Activated T-cell treated with anti-CD3 and anti-CD28 coated beads, Interleukin-2, amount 50 U/mL, for 72 hours (primary cell): ENCODE measurements around the gene TGFA. TPM values are rescaled to one million over a fixed set of nuclear protein-coding genes. Genes with fewer than 3 reads are reported as not detected.
A peak's percentile ranks its signal among the peaks of the same experiment; 100 is the strongest.

Source experiments
- ATAC-seq, 2 donors: fragments of 150-1000 bp; cut with Tn5 transposase; replicated peaks in 1 of 2; 2 replicates each; pipeline ENCODE4 v1.10.0; 2021; ENCODE audit warnings: moderate library complexity in 2 of 2, mild to moderate bottlenecking in 1 of 2
- DNase-seq, 2 donors: peaks; one replicate each; pipeline ENCODE4 v3.0.0; 2021 to 2022; ENCODE audit warnings: mixed read lengths in 1 of 2
- H3K27ac Mint-ChIP-seq: one replicate; pipeline ENCODE4 v1.8.0; 2022; ENCODE audit warnings: mild to moderate bottlenecking, moderate library complexity, mixed read lengths
- H3K27me3 Mint-ChIP-seq: one replicate; pipeline ENCODE4 v1.8.0; 2022; ENCODE audit warnings: low read depth, mixed read lengths
- H3K36me3 Mint-ChIP-seq, 2 donors: one replicate each; pipeline ENCODE4 v1.8.0; 2022; ENCODE audit warnings: mixed read lengths in 2 of 2, mild to moderate bottlenecking in 1 of 2; ENCODE audit not compliant: insufficient read depth in 2 of 2
- H3K4me1 Mint-ChIP-seq: one replicate; pipeline ENCODE4 v1.8.0; 2022; ENCODE audit warnings: low read depth, mixed read lengths
- H3K4me3 Mint-ChIP-seq, 2 donors: one replicate each; pipeline ENCODE4 v1.8.0; 2022; ENCODE audit warnings: mild to moderate bottlenecking in 2 of 2, mixed read lengths in 2 of 2, moderate library complexity in 2 of 2
- H3K9me3 Mint-ChIP-seq, 2 donors: one replicate each; pipeline ENCODE4 v1.8.0; 2022; ENCODE audit warnings: mixed read lengths in 2 of 2
- total RNA-seq, 2 donors: library from RNA; stranded (reverse); gene quantifications; one replicate each; pipeline ENCODE4 v1.2.3, GENCODE V29; 2022

Gene TGFA
- total RNA-seq, 2 donors from 2014 or later = 2.5 TPM

DNA sequence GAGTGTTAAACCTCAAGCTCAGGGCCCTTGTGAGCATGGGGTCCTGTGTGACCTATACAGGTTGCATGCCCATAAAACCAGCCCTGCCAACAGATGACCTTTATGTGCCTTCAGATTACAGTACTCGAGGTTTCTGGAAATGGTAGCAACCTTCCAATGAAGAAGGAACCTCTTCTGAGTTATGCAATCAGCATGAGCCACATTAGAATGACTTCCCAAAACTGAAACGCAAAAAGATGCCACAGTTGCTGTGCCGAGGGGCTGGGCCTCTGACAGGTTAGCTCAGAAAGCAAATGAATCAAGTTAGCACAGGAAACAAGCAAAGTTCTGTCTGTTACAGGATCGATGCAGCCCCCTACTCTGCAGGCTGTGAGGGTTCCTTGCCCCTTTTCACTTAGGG, 37.7 kb downstream of the TGFA start:
- H3K4me1 Mint-ChIP-seq = peaks cover 8% of the 10 kb centered on the region
- H3K9me3 Mint-ChIP-seq = no peaks in the 10 kb centered on the region
- no peaks in the 10 kb centered on the region for H3K27me3 Mint-ChIP-seq
- peak in 1 of 2 donors; percentile 27 for ATAC-seq
- peak in 1 of 2 donors; percentile 17 for DNase-seq
- no peaks in the 10 kb centered on the region for H3K36me3 Mint-ChIP-seq
- H3K4me3 Mint-ChIP-seq = peak overlapping the region in 1 of 2 donors; percentile 71
- H3K27ac Mint-ChIP-seq = no peak overlapping the region

GRCh38 chr2:70514612-70515055, 39.0 kb downstream of the TGFA start:
- Mint-ChIP-seq H3K36me3 (no peaks in the 10 kb centered on the region), H3K27me3 (no peaks in the 10 kb centered on the region), H3K4me1 (peaks cover 8% of the 10 kb centered on the region), H3K9me3 (no peaks in the 10 kb centered on the region), H3K27ac (no peak overlapping the region), H3K4me3 (no peak overlapping the region)
- no peak for ATAC-seq
- no peak for DNase-seq

DNA sequence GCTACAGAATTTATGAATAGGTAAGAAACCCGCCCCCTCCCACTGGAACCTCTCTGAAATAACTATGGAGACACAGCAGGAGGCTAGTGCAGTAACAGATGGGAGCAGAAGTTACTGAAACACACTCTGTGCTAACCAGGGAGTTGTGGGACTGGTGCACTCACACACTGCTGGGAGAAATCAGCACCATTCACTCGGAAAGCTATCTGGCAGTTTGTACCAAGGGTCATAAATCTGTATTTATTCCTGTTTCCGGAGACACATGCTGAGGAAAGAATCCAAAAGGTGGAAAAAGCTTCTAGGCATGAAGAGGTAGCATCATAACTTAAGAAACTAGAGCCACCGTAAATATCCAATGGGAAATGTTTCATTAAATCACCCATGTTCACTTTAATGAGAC, 39.9 kb downstream of the TGFA start:
- Mint-ChIP-seq H3K4me3 (no peak overlapping the region), H3K9me3 (no peaks in the 10 kb centered on the region), H3K27ac (no peak overlapping the region), H3K4me1 (peaks cover 8% of the 10 kb centered on the region), H3K27me3 (no peaks in the 10 kb centered on the region), H3K36me3 (no peaks in the 10 kb centered on the region)
- ATAC-seq (no peak), DNase-seq (no peak)

DNA sequence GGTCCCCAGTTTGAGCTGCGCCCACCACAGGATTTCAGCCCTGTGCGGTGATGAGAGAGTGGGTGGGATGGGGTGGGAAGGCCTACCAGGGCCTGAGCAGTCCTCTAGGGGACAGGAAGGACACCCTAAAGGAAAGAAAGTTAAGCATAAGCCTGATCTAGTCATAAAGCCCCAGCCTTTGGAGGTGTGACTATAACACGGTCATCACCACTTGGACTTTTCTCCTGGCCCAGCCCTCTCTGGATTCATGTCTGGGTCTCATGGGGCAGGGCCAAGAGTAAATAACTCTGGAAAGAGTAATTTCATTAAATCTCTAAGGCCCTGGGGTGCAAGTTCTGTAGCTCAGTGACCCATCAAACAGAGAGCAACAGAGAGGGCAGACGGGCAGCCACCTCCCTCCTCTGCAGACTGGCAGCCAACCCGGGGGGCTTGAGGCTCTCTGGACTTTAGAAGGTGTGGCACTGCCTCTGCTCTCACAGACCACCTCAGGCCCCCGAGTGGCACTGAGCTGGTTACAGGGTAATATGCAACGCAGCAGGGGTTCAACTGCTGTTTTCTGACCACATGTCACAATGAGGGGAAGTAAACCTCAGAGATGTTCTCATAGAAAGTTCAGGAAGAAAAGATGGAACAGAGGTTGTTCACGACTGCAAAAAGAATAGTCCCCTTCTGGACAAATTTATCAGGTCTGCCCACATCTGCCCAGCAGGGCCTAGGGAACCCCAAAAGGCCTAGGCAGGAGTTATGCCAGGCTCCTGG, 41.5 kb downstream of the TGFA start:
- Mint-ChIP-seq H3K27me3 (no peaks in the 10 kb centered on the region), H3K4me1 (peaks cover 8% of the 10 kb centered on the region), H3K9me3 (no peaks in the 10 kb centered on the region), H3K36me3 (no peaks in the 10 kb centered on the region), H3K4me3 (no peak overlapping the region), H3K27ac (no peak overlapping the region)
- ATAC-seq = no peak
- DNase-seq = no peak

DNA sequence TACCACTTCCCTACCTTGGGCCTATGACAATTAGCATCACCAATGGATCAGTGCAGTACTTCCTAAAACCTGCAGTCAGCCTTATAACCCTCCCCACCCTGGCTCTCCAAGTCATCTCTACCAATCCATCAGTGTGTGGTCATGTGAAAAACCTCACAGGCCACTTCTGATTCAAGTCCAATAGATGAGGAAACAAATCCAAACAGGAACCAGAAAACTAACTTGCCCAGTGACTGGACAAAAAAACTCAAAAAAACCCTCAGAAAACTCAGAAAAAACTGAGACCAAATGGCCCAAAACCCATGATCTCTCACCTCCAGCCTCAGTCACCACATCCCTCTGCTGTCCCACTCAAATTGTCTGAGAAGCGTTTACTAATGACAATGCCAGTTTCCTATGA, 43.3 kb downstream of the TGFA start:
- Mint-ChIP-seq H3K27me3 (no peaks in the 10 kb centered on the region), H3K36me3 (no peaks in the 10 kb centered on the region), H3K4me3 (no peak overlapping the region), H3K9me3 (no peaks in the 10 kb centered on the region), H3K4me1 (no peaks in the 10 kb centered on the region), H3K27ac (no peak overlapping the region)
- ATAC-seq (no peak), DNase-seq (no peak)

DNA sequence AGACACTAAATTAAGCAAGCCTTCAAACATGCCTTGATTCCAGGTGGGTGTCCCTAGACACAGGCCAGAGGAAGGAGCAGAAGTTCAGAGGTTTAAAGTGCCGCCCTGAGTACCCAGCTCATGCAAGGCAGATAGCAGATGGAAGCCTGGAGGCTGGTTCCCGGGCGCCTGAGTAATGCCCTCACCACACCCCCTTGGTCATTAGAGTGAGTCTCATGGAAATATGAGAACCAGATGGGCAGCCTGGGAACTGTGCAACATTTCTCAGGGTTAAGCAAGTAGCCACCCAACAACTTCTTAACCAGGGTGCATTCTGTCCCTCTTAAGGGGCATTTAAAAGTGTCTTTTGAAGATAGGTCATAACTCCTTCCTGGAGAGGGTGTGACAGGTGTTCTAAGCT, 44.1 kb downstream of the TGFA start:
- H3K36me3 Mint-ChIP-seq = no peaks in the 10 kb centered on the region
- H3K4me3 Mint-ChIP-seq = no peak overlapping the region
- DNase-seq (no peak), ATAC-seq (no peak)
- H3K9me3 Mint-ChIP-seq = no peaks in the 10 kb centered on the region
- H3K4me1 Mint-ChIP-seq = no peaks in the 10 kb centered on the region
- no peaks in the 10 kb centered on the region for H3K27me3 Mint-ChIP-seq
- H3K27ac Mint-ChIP-seq = no peak overlapping the region

DNA sequence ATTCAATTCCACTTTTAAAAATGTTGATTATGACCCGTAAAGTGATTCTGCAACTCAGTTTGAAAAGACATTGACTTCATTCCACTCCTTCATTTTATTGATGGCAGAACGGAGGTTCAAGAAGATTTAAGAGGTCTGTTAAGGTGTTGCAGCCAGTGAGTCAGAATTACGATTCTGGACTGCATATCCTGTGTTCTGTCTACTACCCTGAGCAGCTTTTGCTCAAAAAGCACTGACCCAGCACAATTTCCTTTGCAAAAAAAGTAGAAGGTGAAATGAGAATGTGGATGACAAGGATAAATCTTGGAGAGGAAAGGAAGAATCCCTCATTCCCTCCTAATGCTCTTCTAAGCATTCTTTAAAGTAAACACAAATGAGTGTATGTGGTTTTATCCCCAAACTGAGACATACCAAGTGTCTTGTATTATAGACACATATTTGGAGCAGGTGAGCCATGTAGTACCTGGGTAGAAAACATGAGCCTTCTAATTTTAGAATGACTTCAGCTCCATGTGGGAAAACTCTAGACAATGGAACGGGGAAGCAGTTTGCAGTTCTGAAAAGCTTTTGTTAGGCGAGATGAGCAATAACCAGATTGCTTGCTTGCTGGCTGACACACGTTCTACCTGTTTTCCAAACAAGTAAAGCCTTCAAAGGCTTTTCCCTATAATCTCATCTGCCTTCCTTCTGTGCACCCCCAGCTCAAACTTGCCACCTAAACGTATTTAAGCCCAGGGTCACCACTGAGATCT, 44.7 kb downstream of the TGFA start:
- H3K36me3 Mint-ChIP-seq = no peaks in the 10 kb centered on the region
- DNase-seq (no peak), ATAC-seq (no peak)
- H3K27ac Mint-ChIP-seq = no peak overlapping the region
- H3K9me3 Mint-ChIP-seq = no peaks in the 10 kb centered on the region
- H3K4me1 Mint-ChIP-seq = no peaks in the 10 kb centered on the region
- no peaks in the 10 kb centered on the region for H3K27me3 Mint-ChIP-seq
- H3K4me3 Mint-ChIP-seq = no peak overlapping the region

DNA sequence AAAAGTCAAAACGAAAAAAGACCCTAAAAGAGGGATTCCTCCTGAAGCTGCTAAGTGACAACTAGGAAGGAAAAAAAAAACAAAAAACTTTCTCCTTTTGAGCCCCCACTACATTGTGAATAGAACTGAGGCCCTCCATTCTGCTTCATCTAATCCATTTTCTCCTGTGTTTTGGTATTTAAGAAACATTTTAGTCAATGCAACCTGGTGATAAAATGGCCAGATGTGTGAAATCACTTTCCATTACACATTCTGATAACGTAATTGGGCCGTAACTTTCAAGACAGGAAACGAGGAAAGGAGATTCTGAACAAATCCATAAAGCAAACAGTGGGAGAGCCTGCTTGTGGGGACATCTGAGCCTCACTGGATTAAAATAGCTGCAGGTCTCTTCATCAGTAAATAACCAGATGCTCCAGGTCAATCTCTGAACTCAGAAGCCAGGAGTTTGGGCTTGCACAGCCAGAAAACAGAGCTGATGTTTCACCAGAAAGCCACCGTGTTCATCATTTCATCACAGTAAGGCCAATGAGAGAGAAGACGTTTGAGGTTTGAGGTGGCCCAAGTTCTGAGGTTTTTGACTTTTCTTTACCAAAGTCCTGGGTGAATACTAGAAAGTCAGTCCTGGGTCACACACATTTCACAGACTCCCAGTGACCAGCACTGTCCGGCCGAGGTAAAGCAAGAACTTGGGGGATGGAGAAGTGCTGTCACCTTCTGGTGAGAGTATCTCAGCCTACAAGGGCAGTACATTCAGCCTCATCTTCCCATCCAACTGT, 47.8 kb downstream of the TGFA start:
- H3K4me3 Mint-ChIP-seq = no peak overlapping the region
- no peaks in the 10 kb centered on the region for H3K9me3 Mint-ChIP-seq
- DNase-seq (no peak), ATAC-seq (no peak)
- H3K27ac Mint-ChIP-seq = no peak overlapping the region
- no peaks in the 10 kb centered on the region for H3K36me3 Mint-ChIP-seq
- H3K27me3 Mint-ChIP-seq = no peaks in the 10 kb centered on the region
- H3K4me1 Mint-ChIP-seq = no peaks in the 10 kb centered on the region

DNA sequence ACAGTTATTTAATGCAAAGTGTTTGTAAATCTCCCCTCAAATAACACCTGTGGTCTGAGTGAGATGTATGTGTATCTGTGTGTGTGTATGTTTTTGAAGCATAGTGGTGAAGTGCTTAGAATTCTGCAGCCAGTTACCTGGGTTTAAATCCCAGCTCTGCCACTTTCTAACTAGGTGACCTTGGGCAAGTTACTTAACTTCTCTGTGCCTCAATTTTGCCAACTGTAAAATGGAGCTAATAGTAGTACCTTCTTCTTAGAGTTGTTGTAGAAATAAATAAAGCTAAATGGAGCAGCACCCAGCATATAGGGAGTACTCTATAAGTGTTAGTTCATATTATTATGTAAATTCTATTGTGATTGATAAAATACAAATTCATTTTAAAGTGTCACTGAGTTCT, 48.9 kb downstream of the TGFA start:
- no peaks in the 10 kb centered on the region for H3K36me3 Mint-ChIP-seq
- ATAC-seq (no peak), DNase-seq (no peak)
- no peaks in the 10 kb centered on the region for H3K27me3 Mint-ChIP-seq
- no peak overlapping the region for H3K27ac Mint-ChIP-seq
- no peak overlapping the region for H3K4me3 Mint-ChIP-seq
- H3K9me3 Mint-ChIP-seq = no peaks in the 10 kb centered on the region
- no peaks in the 10 kb centered on the region for H3K4me1 Mint-ChIP-seq

DNA sequence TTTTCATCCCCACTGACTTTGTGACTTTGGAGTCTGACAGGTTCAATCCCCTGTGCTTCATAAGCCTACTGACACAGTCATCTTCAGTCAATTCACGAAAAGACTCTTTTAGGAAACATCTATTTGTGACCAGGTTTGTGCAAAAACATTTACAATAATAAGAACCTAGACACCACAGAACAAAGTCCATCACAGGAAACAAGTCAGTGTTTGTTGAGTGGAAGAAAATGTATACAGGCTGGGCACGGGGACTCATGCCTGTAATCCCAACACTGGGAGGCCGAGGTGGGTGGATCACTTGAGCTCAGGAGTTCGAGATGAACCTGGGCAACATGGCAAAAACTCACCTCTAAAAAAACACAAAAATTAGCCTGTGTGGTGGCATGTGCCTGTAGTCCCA, 49.7 kb downstream of the TGFA start:
- H3K4me1 Mint-ChIP-seq = no peaks in the 10 kb centered on the region
- H3K27ac Mint-ChIP-seq = no peak overlapping the region
- no peak overlapping the region for H3K4me3 Mint-ChIP-seq
- no peaks in the 10 kb centered on the region for H3K27me3 Mint-ChIP-seq
- no peaks in the 10 kb centered on the region for H3K36me3 Mint-ChIP-seq
- no peaks in the 10 kb centered on the region for H3K9me3 Mint-ChIP-seq
- ATAC-seq (no peak), DNase-seq (no peak)

GRCh38 chr2:70501728-70502127, 51.9 kb downstream of the TGFA start:
- Mint-ChIP-seq H3K36me3 (no peaks in the 10 kb centered on the region), H3K4me3 (no peak overlapping the region), H3K27me3 (no peaks in the 10 kb centered on the region), H3K9me3 (no peaks in the 10 kb centered on the region), H3K4me1 (no peaks in the 10 kb centered on the region), H3K27ac (no peak overlapping the region)
- ATAC-seq (no peak), DNase-seq (no peak)

GRCh38 chr2:70501215-70501614, 52.4 kb downstream of the TGFA start:
- DNase-seq = no peak
- ATAC-seq = no peak
- Mint-ChIP-seq H3K4me1 (no peaks in the 10 kb centered on the region), H3K36me3 (no peaks in the 10 kb centered on the region), H3K4me3 (no peak overlapping the region), H3K27ac (no peak overlapping the region), H3K27me3 (no peaks in the 10 kb centered on the region), H3K9me3 (no peaks in the 10 kb centered on the region)

- DNase-seq = no peak
- H3K9me3 Mint-ChIP-seq = no peaks in the 10 kb centered on the region
- H3K27ac Mint-ChIP-seq = no peak overlapping the region
- H3K36me3 Mint-ChIP-seq = no peaks in the 10 kb centered on the region
- H3K4me3 Mint-ChIP-seq = no peak overlapping the region
- H3K27me3 Mint-ChIP-seq = no peaks in the 10 kb centered on the region
- no peak for ATAC-seq
- no peaks in the 10 kb centered on the region for H3K4me1 Mint-ChIP-seq
Measured at GRCh38 chr2:70499253-70499652, 54.4 kb downstream of the TGFA start.
